GM13976 (cell line): ENCODE results near the gene ZGPAT.
A peak's percentile ranks its signal among the peaks of the same experiment; 100 is the strongest.

Source experiments
- DNase-seq: peaks from one replicate; pipeline ENCODE4 v3.0.0; 2012; ENCODE audit warnings: low spot score
- in situ Hi-C: fragments of 300-500 bp; cut with MboI; formaldehyde crosslinking; loops from one replicate; pipeline ENCODE4 v1.12.0; 2022; ENCODE audit warnings: low sequenced_read_pairs, mixed read lengths, inconsistent platforms; ENCODE audit not compliant: unreplicated experiment
- TF ChIP-seq, protein P1 (sequence below): IDR thresholded peaks from 2 replicates; pipeline ENCODE4 v1.5.1; 2012; ENCODE audit warnings: borderline replicate concordance, mild to moderate bottlenecking; ENCODE audit not compliant: insufficient read depth; ENCODE audit errors: extremely low read depth, missing control alignments, control extremely low read depth

The ZGPAT gene

DNA sequence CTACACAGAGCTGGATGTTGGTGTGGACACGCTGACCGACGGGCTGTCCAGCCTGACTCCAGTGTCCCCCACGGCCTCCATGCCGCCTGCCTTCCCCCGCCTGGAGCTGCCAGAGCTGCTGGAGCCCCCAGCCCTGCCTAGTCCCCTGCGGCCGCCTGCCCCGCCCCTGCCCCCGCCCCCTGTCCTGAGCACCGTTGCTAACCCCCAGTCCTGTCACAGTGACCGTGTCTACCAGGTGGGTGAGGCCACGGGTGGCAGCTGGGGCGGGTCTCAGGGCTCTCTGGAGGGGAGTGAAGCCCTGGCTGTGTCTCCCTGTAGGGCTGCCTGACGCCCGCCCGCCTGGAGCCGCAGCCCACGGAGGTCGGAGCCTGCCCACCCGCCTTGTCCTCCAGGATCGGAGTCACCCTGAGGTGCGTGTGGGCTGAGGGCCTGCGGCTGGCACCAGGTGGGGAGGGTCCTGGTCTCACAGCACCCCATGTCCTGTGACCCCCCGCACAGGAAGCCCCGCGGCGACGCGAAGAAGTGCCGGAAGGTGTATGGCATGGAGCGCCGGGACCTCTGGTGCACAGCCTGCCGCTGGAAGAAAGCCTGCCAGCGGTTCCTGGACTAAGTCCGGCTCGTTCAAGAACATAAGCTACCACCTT lies 34.7 kb downstream of the ZGPAT start:
- peak; percentile 23 for DNase-seq
- TF ChIP-seq, protein P1, sequence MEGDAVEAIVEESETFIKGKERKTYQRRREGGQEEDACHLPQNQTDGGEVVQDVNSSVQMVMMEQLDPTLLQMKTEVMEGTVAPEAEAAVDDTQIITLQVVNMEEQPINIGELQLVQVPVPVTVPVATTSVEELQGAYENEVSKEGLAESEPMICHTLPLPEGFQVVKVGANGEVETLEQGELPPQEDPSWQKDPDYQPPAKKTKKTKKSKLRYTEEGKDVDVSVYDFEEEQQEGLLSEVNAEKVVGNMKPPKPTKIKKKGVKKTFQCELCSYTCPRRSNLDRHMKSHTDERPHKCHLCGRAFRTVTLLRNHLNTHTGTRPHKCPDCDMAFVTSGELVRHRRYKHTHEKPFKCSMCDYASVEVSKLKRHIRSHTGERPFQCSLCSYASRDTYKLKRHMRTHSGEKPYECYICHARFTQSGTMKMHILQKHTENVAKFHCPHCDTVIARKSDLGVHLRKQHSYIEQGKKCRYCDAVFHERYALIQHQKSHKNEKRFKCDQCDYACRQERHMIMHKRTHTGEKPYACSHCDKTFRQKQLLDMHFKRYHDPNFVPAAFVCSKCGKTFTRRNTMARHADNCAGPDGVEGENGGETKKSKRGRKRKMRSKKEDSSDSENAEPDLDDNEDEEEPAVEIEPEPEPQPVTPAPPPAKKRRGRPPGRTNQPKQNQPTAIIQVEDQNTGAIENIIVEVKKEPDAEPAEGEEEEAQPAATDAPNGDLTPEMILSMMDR, result no peak
- in situ Hi-C loops, result no loop called here

DNA sequence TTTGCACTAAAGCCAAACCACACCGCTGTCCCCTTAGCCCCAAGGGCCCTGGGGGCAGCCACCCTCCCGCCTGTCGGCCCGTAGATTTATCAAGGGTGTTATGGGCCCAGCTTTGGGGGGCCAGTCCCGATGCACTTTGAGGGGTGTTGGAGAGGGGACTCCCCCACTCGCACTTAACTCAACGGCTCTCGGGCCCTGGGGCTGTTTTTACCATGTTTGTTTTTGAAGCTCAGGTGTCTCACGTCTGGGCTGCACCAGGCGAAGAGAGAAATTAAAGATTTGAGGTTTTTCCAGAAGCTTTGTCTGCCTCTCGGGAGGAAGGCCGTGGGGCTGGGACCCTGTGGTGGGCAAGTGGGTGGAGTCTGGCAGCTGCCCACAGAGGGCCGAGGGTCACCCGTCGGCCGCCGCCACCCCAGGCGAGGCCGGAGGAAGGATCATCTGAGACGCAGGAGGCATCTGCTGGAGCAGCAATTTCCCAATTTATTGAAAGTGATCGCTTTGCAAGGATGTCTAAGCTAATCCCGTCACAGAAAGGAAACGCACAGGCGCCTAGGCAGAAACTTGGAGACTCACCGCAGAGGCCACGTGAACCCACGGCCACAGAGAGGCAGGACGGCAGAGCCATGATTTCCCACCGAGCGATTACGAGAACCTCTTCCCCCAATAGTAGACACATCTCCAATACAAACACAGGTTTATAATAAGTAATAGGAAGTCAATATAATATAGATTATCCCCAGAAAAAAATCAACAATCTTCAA lies 35.6 kb downstream of the ZGPAT start:
- DNase-seq, result no peak
- in situ Hi-C loops, result no loop called here
- TF ChIP-seq, protein P1, result no peak

DNA sequence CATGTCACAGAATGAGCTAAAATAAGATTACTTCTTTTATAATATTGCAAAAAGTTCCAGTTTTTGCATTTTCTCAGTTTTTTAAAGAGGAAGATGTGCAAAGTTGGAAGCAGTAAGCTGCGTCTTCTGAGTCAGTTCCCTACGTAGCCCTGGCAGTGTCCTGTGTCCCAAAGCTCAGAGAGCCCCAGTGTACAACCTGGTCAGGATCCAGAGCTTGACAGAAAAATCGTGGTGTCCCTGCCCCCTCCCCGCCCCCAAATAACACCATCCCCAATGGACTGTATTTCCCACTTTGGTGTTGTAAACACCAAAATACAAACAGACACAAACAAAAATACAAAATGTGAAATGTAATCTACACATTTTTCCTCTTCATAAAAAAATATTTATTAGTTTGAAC lies 36.3 kb downstream of the ZGPAT start:
- DNase-seq, result no peak
- TF ChIP-seq, protein P1, result no peak
- in situ Hi-C loops, result no loop called here

DNA sequence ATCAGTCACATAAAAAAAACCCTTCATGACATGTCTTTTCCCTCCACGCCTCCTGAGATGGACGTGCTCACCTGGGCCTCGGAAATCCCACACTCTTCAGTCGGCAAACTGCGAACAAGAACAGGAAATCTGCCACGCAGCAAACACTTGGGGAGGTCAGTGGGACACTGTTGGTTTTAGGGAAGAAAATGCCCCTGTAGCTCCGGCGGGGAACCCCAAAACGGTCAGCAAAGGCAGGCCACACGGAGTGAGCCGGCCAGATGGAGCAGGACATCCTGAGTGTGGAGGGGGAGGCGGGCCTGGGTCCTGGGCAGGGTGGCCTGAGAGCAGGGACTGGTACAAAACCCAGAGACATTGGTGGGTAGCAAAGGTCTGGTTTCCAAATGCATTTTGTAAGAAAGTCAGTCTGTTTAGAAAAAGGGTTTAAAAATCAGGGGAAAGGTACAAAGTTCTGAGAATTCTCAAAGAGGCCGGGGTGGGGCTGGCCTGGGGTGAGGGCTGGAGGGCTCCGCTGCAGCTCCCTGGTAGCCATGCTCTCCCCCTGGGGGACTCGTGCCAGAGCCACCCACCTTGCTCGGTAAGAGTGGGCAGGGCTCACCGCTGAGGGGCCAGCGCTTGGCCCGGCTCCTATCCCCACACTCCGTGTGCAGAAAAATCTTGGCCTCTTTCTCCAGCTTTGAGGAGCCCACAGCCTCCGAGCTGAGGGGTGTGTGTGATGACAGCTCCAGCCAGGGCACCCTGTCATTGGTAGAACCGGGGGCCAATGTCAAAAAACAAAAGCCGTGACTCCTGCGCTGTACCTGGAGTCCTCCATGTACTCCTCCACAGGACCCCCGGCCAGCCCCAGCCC lies 37.0 kb downstream of the ZGPAT start:
- DNase-seq, result peak; percentile 24
- TF ChIP-seq, protein P1, result no peak
- in situ Hi-C loops, result no loop called here

DNA sequence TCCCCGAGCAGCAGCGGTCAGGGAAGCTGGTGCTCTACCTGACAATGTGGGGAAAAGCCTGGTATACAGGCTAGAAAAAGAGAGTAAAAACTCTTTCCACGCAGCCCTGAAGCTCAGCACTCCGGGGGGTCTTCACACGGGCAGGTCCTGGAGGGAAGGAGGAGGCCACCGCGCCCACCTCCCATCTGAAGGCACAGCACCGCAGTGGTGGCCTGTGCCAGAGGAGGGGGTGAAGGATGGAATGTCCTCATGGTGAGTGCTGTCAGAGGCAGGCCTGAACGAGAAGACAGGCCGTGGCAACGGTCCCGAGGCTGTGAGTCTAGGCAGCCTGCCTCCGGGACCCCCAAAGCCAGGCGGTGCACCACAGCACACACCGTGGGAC lies 37.6 kb downstream of the ZGPAT start:
- DNase-seq, result peak; percentile 27
- TF ChIP-seq, protein P1, result no peak
- in situ Hi-C loops, result no loop called here

DNA sequence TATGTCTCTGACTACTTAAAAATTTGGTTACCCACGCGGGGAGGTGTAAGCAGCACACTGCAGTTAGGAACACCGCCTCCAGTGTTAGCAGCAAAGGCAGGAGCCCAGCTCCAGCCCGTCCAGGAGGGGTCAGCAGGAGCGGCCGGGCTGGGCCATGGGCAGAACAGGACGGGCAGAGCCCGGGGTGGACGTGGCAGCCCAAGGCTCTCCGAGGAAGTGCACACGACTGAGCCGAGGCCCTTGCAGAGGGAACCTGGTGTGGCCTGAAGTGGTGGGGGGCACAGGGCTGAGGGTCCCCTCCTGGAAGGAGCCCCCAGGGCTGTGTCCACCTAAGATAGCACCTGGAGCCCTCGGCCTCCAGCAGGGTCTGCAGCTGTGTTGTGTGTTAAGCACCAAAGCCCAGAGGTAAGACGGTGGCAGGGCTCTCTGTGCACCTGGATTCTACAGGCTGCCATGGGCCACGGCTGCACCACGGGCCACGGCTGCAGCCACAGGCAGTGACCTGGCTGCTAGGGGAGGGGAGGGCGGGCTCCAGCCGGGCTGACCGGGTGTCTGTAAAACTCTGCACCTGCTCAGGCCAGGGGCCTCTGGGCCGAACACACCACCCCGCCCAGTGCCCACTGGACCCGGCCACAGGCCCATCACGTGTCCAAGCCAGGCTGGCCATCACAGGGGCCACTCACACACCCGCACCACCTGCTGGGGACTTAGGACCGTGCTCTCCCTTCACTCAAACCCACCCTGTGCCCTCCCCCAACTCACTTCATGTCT lies 38.3 kb downstream of the ZGPAT start:
- in situ Hi-C loops, result no loop called here
- peak; percentile 25 for DNase-seq

More for the DNA sequence above, 38.3 kb downstream of the ZGPAT start:
- TF ChIP-seq, protein P1, result no peak
